Activated CD4-positive, alpha-beta T cell treated with anti-CD3 and anti-CD28 coated beads, Interleukin-2, amount 50 U/mL, for 24 hours (primary cell): ENCODE results near the gene TERT.

Source experiments
- DNase-seq, 2 donors: peaks; one replicate each; pipeline ENCODE4 v3.0.0-alpha.2; 2020; ENCODE audit warnings: low read depth in 1 of 2, low spot score in 1 of 2

Gene TERT

DNA sequence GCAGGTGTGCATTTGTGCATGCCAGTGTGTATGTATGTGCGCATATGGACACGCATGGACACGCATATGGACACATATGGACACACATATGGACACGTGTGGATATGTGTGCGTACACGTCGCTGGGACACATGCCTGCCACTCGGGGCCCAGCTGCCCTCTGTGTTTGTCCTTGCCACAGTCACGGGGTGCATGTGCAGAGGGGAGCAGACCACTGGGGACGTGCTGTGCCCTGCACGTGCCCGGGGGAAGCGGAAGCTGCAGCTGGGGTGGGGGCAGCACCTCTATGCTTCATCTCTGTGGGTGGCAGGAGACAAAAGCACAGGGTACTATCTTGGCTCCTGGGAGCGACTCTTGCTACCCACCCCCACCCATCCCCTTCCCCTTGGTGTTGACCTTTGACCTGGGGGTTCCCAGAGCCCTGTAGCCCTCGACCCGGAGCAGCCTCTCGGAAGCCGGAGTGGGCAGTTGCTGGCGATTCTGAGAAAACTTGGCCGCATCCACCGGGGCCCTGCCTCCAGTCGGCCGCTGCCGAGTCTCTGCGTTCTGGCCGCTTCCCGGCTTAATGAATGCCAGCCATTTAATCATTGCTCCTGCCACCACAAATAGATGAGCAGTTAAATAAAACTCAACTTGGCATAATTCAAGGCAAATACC, 72.1 kb downstream of the TERT start:
- DNase-seq: no peak

- no peak for DNase-seq
Observed at GRCh38 chr5:1222147-1222546, 72.7 kb downstream of the TERT start.

DNA sequence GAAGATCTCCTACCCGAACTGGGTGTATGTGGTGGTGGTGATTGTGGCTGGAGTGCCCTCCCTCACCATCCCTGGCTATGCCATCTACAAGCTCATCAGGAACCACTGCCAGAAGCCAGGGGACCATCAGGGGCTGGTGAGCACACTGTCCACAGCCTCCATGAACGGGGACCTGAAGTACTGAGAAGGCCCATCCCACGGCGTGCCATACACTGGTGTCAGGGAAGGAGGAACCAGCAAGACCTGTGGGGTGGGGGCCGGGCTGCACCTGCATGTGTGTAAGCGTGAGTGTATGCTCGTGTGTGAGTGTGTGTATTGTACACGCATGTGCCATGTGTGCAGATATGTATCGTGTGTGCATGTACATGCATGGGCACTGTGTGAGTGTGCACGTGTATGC, 73.1 kb downstream of the TERT start:
- DNase-seq: no peak

- DNase-seq: no peak
Observed at GRCh38 chr5:1220831-1221230, 74.0 kb downstream of the TERT start.

DNA sequence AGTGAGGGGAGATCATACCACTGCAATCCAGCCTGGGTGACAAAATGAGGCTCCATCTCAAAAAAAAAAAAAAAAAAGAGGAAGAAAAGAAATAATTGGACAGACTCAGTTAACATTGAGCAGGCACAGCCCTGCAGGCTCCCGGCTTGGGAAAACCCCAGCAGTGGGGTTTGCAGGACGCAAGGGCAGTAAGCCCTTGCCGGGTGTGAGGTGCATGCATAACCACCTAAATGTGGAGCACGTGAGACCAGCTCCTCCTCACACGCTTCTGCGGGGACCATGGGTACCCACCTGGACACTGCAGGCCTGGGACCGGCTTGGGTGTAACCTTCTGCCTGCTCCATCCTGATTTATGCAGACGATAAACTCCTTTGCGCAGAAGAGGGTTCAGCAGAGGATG, 74.5 kb downstream of the TERT start:
- no peak for DNase-seq

DNA sequence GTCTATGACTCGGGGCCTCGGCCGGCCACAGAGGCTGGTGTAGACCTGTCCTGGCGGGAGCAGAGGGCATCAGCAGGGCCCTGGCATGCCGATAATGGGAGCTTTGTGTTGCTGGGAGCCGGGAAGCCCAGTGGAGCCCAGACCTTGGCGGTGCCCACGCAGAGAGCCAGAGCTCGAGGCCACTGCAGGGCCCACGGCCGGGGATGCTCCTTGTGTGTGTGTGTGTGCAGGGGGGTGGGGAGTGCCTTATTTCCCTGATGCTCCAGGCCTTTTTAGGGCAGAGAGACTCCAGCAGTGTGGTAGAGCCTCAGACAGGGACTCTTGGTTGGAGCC, 75.1 kb downstream of the TERT start:
- DNase-seq: no peak

DNA sequence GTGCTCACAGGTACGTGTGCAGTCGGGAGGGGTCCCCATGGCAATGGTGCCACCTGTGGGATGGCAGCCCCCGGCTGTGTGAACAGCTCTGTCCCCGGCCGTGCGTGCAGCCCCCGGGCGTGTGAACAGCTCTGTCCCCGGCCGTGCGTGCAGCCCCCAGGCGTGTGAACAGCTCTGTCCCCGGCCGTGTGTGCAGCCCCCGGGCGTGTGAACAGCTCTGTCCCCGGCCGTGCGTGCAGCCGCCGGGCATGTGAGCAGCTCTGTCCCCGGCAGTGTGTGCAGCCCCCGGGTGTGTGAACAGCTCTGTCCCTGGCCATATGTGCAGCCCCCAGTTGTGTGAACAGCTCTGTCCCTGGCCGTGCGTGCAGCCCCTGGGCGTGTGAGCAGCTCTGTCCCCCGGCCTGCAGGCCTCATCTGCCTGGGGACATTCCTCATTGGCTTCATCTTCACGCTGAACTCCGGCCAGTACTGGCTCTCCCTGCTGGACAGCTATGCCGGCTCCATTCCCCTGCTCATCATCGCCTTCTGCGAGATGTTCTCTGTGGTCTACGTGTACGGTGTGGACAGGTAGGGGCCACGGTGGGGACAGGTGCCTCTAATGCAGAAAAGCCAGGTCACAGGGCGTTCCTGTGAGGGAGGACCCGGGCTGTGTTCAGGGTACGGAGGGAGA, 75.6 kb downstream of the TERT start:
- DNase-seq: no peak

GRCh38 chr5:1218351-1219080, 76.4 kb downstream of the TERT start:
- no peak for DNase-seq

DNA sequence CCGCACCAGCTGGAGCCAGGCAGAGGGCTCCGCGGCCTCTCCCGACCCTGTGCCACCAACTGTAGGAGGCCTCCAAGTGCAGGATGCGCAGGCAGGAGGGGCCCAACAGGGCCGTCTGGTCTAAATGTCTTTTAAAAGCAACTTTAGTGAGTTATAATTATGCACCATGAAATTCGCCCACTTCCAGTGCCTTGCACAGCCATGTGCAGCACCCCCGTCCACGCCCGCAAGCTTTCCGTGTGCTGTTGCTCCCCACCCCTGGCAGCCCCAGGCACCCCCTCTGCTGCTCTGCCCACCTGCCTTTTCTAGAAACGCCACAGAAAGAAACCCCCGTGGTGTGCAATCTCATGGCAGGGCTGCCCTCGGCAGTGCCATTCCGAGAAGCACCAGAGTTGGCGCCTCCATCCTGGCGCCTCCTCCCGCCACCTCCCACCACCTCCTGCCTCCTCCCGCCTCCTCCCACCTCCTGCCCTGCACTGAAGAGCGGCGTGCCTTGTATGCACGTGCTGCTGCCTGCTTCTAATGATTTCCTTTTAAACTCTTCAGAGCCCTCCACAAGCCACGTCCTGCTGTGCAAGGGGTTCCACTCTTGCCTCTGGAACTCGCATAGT, 77.2 kb downstream of the TERT start:
- no peak for DNase-seq

- no peak for DNase-seq
Observed at GRCh38 chr5:1216918-1217295, 78.0 kb downstream of the TERT start.

DNA sequence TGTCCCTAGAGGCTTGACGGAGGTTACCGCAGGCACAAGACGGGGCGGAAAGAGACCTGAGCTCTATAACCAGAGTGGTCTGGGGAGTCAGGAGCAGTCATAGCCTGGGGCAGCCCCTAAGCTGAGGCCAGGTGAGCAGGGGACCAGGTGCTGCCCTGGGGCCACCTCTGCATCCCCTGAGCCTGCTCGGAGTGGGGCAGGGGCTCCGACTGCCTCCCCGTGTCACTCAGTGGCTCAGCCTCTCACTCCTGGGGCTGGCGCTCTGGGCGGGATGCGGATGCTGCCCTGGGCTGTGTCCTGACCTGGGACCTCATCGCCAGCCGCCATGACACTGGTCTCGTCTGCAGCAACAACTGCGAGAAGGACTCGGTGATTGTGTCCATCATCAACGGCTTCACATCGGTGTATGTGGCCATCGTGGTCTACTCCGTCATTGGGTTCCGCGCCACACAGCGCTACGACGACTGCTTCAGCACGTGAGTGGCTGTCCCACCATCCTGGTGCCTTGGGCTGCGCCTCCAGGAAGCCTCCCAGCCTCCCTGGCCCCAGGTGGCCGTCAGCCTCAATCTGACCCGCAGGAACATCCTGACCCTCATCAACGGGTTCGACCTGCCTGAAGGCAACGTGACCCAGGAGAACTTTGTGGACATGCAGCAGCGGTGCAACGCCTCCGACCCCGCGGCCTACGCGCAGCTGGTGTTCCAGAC, 78.5 kb downstream of the TERT start:
- no peak for DNase-seq

GRCh38 chr5:1215320-1216096, 79.4 kb downstream of the TERT start:
- DNase-seq: no peak

GRCh38 chr5:1214936-1215220, 80.0 kb downstream of the TERT start:
- no peak for DNase-seq

DNA sequence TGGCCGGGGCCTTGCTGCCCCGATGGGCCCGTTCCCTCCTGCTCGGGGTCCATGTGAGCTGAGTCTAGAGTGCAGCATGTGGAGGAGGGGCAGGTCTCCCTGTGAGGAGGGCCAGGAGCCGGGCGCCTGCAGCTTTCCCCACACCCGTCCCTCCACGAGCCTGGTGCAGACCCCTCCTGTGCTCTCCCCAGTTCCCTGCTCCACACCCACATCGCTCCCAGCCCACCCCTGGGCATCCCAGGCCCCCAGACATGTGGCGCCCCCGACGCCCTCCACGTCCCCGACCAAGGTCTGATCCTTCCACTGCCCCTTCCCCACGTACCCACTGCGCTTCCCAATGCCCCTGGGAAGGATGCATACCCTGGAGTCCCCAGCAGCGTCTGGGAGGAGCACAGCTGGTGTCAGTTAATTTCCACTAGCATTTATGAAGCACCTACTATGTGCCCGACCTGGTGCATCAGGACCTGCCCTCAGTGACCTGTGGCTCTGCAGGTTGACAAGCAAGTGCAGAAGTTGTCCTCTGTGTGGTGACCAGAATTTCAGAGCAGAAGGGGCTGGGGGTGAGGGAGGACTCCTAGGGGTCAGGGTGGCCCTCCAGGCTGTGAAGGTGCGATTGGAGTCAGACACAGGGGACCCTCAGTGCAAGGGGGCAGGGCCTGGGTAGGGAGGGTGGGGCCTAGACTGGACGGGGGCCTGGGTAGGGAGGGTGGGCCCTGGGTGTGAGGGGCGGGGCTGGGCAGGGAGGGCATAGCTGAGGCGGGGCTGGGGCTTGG, 80.5 kb downstream of the TERT start:
- DNase-seq: no peak

DNA sequence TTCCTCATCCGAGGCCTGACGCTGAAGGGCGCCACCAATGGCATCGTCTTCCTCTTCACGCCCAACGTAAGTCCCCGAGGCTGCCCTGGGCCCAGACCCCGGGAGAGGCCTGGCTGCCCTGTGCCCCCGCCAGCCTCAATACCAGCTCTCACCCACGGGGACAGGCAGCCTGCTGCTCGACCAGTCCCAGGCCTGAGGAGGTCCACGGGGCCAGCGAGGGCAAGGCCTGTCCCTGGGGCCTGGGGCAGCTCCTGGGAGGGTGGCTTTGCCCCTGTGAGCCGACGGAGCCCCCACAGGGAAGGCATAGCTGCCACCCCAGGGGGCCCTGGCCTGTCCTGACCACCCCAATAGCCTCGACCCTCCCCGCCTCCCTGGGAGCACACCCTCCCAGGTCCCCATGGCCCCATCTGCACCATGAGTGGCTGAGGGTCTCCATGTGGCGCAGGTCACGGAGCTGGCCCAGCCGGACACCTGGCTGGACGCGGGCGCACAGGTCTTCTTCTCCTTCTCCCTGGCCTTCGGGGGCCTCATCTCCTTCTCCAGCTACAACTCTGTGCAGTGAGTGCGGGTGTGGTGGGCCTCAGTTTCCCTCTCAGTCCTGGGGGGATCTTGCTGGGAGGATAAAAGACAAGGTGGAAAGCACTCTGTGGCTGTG, 81.2 kb downstream of the TERT start:
- DNase-seq: no peak

DNA sequence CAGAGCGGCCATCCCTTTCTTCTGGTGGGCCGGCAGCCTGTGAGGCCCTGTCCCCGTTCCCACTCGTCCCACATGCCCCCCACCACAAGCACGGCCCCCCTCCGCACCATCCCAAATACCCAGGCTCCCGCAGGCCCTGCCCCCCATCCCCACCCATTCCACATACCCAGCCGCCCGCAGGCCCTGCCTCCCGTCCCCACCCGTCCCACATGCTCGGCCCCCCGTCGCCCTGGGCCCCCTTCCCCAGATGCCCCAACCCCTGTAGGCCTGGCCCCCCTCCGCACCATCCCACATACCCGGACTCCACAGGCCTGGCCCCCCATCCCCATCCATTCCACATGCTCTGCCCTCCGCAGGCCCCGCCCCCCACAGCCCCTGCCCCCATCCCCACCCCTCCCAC, 82.0 kb downstream of the TERT start:
- DNase-seq: no peak

GRCh38 chr5:1212271-1212670, 82.6 kb downstream of the TERT start:
- DNase-seq: no peak

- no peak for DNase-seq
Observed at GRCh38 chr5:1211701-1212100, 83.2 kb downstream of the TERT start.

DNA sequence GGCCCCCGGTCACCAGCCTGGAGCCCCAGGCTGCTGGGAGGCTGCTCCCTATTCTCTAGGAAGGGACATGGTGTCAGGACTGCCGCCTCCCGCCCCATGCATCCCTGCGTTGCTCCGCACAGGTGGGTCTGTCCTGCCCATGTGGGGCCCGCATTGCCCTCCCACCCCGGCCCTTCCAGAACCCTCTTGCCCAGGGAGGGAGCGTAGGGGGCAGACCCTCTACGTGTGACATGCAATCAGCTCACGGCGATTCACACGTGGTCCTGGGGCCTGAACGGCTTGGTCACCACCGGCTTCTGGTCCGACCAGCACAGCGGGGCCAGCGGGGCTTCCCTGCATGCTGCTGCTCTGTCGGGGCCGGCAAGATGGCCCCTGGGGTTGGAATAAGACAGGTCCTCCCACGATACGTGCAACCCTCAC, 84.0 kb downstream of the TERT start:
- DNase-seq: no peak
